ENCODE results near the gene KLF15.
A peak's percentile ranks its signal among the peaks of the same experiment; 100 is the strongest.

KLF15 gene

GRCh38 chr3:126389794-126390146, 32.6 kb upstream of the KLF15 start:
- no peak overlapping the region for H3K27ac ChIP-seq (ENCODE audit: low read depth in 2 of 2, low read length in 2 of 2)
- peaks cover 0 to 7% of the 10 kb centered on the region in 2 donors for H3K4me1 ChIP-seq (ENCODE audit: control insufficient read depth in 2 of 2, insufficient read depth in 2 of 2, low read length in 2 of 2)
- H3K36me3 ChIP-seq (ENCODE audit: control insufficient read depth in 2 of 2, insufficient read depth in 2 of 2, low read length in 2 of 2): no peaks in the 10 kb centered on the region
- no peak overlapping the region for H3K4me3 ChIP-seq (ENCODE audit: low read length in 2 of 2)
- H3K9ac ChIP-seq (ENCODE audit: low read depth in 1 of 2, low read length in 2 of 2): no peak overlapping the region
- peaks cover 8 to 12% of the 10 kb centered on the region in 2 donors for H3K27me3 ChIP-seq (ENCODE audit: control insufficient read depth in 2 of 2, insufficient read depth in 2 of 2, low read length in 2 of 2)
- no peaks in the 10 kb centered on the region for H3K9me3 ChIP-seq (ENCODE audit: control insufficient read depth in 2 of 2, low read length in 2 of 2)

GRCh38 chr3:126389112-126389793, 32.0 kb upstream of the KLF15 start:
- H3K9me3 ChIP-seq (ENCODE audit: control insufficient read depth in 2 of 2, low read length in 2 of 2): no peaks in the 10 kb centered on the region
- H3K4me1 ChIP-seq (ENCODE audit: control insufficient read depth in 2 of 2, insufficient read depth in 2 of 2, low read length in 2 of 2): peaks cover 0 to 7% of the 10 kb centered on the region in 2 donors
- H3K27ac ChIP-seq (ENCODE audit: low read depth in 2 of 2, low read length in 2 of 2): no peak overlapping the region
- peak overlapping the region; percentile 27 to 57 for H3K4me3 ChIP-seq (ENCODE audit: low read length in 2 of 2)
- peak overlapping the region; percentile 47 to 66 for H3K9ac ChIP-seq (ENCODE audit: low read depth in 1 of 2, low read length in 2 of 2)
- no peaks in the 10 kb centered on the region for H3K36me3 ChIP-seq (ENCODE audit: control insufficient read depth in 2 of 2, insufficient read depth in 2 of 2, low read length in 2 of 2)
- H3K27me3 ChIP-seq (ENCODE audit: control insufficient read depth in 2 of 2, insufficient read depth in 2 of 2, low read length in 2 of 2): peaks cover 8 to 12% of the 10 kb centered on the region in 2 donors

DNA sequence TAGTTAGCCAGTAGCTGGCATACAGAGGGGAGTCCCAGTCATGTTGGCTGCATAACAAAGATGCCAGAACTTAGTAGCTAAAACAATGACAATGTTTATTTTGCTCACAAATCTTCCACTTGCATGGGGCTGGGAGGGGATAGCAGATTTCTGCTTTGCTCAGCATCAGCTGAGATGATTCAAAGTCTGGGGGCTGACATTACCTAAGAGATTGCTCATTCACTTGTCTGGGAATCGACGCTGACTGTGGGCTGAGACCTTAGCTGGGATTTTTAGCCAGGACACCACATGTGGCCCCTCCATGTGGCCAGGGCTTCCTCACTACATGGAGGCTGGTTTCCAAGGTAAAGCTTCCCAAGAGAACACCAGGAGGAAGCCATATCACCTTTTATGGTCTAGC, 24.8 kb upstream of the KLF15 start:
- Histone ChIP-seq H3K27ac (ENCODE audit: low read depth in 2 of 2, low read length in 2 of 2) (no peak overlapping the region), H3K9ac (ENCODE audit: low read depth in 1 of 2, low read length in 2 of 2) (no peak overlapping the region), H3K9me3 (ENCODE audit: control insufficient read depth in 2 of 2, low read length in 2 of 2) (no peaks in the 10 kb centered on the region), H3K27me3 (ENCODE audit: control insufficient read depth in 2 of 2, insufficient read depth in 2 of 2, low read length in 2 of 2) (peaks cover 3 to 9% of the 10 kb centered on the region in 2 donors), H3K36me3 (ENCODE audit: control insufficient read depth in 2 of 2, insufficient read depth in 2 of 2, low read length in 2 of 2) (no peaks in the 10 kb centered on the region), H3K4me3 (ENCODE audit: low read length in 2 of 2) (no peak overlapping the region), H3K4me1 (ENCODE audit: control insufficient read depth in 2 of 2, insufficient read depth in 2 of 2, low read length in 2 of 2) (no peaks in the 10 kb centered on the region)

DNA sequence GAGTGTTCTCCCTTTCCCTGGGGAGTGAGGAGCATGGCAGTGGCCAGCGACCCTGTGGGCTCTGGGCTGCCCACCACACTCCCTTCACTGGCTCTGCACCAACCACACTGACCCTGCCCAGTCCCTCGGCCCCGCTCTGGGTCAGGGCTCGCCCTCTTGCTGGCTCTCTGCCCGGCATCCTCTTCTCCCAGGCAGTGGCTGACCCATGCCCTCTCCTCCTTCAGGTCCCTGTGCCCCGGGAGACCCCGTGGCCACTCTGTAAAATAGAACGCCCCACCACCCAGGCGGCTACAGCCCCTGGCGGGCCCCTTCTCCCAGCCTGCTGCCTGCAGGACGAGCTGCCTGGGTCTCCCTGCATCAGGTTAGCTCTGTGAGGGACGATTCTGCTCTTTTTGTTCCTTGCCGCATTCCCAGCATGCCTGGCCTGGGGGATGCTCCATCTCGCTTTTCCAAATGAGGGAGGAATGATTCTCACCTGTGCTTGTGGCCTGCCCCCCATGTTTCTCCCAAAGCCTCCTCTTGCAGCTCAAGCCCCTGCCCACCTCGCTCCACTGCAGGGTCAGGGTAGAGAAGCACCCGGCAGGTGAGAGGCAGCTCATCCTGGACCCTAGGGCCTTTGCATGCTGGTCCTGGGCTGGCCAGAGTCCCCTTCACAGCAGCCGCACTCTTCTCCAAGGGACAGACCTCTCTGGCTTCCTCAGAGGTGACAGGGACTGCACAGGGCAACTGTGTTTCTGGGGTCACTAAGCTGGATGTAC, 23.0 kb upstream of the KLF15 start:
- Histone ChIP-seq H3K4me3 (ENCODE audit: low read length in 2 of 2) (no peak overlapping the region), H3K4me1 (ENCODE audit: control insufficient read depth in 2 of 2, insufficient read depth in 2 of 2, low read length in 2 of 2) (no peaks in the 10 kb centered on the region)

GRCh38 chr3:126378341-126378751, 21.1 kb upstream of the KLF15 start:
- H3K27me3 ChIP-seq (ENCODE audit: control insufficient read depth in 2 of 2, insufficient read depth in 2 of 2, low read length in 2 of 2): peaks cover 3 to 9% of the 10 kb centered on the region in 2 donors
- H3K4me1 ChIP-seq (ENCODE audit: control insufficient read depth in 2 of 2, insufficient read depth in 2 of 2, low read length in 2 of 2): no peaks in the 10 kb centered on the region
- no peaks in the 10 kb centered on the region for H3K36me3 ChIP-seq (ENCODE audit: control insufficient read depth in 2 of 2, insufficient read depth in 2 of 2, low read length in 2 of 2)
- H3K4me3 ChIP-seq (ENCODE audit: low read length in 2 of 2): no peak overlapping the region
- no peak overlapping the region for H3K27ac ChIP-seq (ENCODE audit: low read depth in 2 of 2, low read length in 2 of 2)
- no peaks in the 10 kb centered on the region for H3K9me3 ChIP-seq (ENCODE audit: control insufficient read depth in 2 of 2, low read length in 2 of 2)
- H3K9ac ChIP-seq (ENCODE audit: low read depth in 1 of 2, low read length in 2 of 2): no peak overlapping the region

More for the DNA sequence above, 23.0 kb upstream of the KLF15 start:
- no peaks in the 10 kb centered on the region for H3K36me3 ChIP-seq (ENCODE audit: control insufficient read depth in 2 of 2, insufficient read depth in 2 of 2, low read length in 2 of 2)
- no peak overlapping the region for H3K9ac ChIP-seq (ENCODE audit: low read depth in 1 of 2, low read length in 2 of 2)
- peaks cover 3 to 9% of the 10 kb centered on the region in 2 donors for H3K27me3 ChIP-seq (ENCODE audit: control insufficient read depth in 2 of 2, insufficient read depth in 2 of 2, low read length in 2 of 2)
- no peaks in the 10 kb centered on the region for H3K9me3 ChIP-seq (ENCODE audit: control insufficient read depth in 2 of 2, low read length in 2 of 2)
- H3K27ac ChIP-seq (ENCODE audit: low read depth in 2 of 2, low read length in 2 of 2): no peak overlapping the region

- no peak overlapping the region for H3K4me3 ChIP-seq (ENCODE audit: low read length in 2 of 2)
- H3K27me3 ChIP-seq (ENCODE audit: control insufficient read depth in 2 of 2, insufficient read depth in 2 of 2, low read length in 2 of 2): peaks cover 3 to 9% of the 10 kb centered on the region in 2 donors
- no peak overlapping the region for H3K9ac ChIP-seq (ENCODE audit: low read depth in 1 of 2, low read length in 2 of 2)
- no peaks in the 10 kb centered on the region for H3K36me3 ChIP-seq (ENCODE audit: control insufficient read depth in 2 of 2, insufficient read depth in 2 of 2, low read length in 2 of 2)
- no peak overlapping the region for H3K27ac ChIP-seq (ENCODE audit: low read depth in 2 of 2, low read length in 2 of 2)
- H3K4me1 ChIP-seq (ENCODE audit: control insufficient read depth in 2 of 2, insufficient read depth in 2 of 2, low read length in 2 of 2): no peaks in the 10 kb centered on the region
- no peaks in the 10 kb centered on the region for H3K9me3 ChIP-seq (ENCODE audit: control insufficient read depth in 2 of 2, low read length in 2 of 2)
Observed at GRCh38 chr3:126377211-126377610, 20.0 kb upstream of the KLF15 start.

- Histone ChIP-seq H3K9me3 (ENCODE audit: control insufficient read depth in 2 of 2, low read length in 2 of 2) (no peaks in the 10 kb centered on the region), H3K27ac (ENCODE audit: low read depth in 2 of 2, low read length in 2 of 2) (no peak overlapping the region), H3K27me3 (ENCODE audit: control insufficient read depth in 2 of 2, insufficient read depth in 2 of 2, low read length in 2 of 2) (peaks cover 3 to 4% of the 10 kb centered on the region in 2 donors), H3K36me3 (ENCODE audit: control insufficient read depth in 2 of 2, insufficient read depth in 2 of 2, low read length in 2 of 2) (no peaks in the 10 kb centered on the region), H3K9ac (ENCODE audit: low read depth in 1 of 2, low read length in 2 of 2) (no peak overlapping the region), H3K4me3 (ENCODE audit: low read length in 2 of 2) (no peak overlapping the region), H3K4me1 (ENCODE audit: control insufficient read depth in 2 of 2, insufficient read depth in 2 of 2, low read length in 2 of 2) (no peaks in the 10 kb centered on the region)
Observed at GRCh38 chr3:126376444-126376843, 19.2 kb upstream of the KLF15 start.

GRCh38 chr3:126375835-126376331, 18.7 kb upstream of the KLF15 start:
- Histone ChIP-seq H3K4me1 (ENCODE audit: control insufficient read depth in 2 of 2, insufficient read depth in 2 of 2, low read length in 2 of 2) (no peaks in the 10 kb centered on the region), H3K4me3 (ENCODE audit: low read length in 2 of 2) (no peak overlapping the region), H3K36me3 (ENCODE audit: control insufficient read depth in 2 of 2, insufficient read depth in 2 of 2, low read length in 2 of 2) (no peaks in the 10 kb centered on the region), H3K27ac (ENCODE audit: low read depth in 2 of 2, low read length in 2 of 2) (no peak overlapping the region), H3K27me3 (ENCODE audit: control insufficient read depth in 2 of 2, insufficient read depth in 2 of 2, low read length in 2 of 2) (peaks cover 3 to 4% of the 10 kb centered on the region in 2 donors), H3K9ac (ENCODE audit: low read depth in 1 of 2, low read length in 2 of 2) (no peak overlapping the region), H3K9me3 (ENCODE audit: control insufficient read depth in 2 of 2, low read length in 2 of 2) (no peaks in the 10 kb centered on the region)

DNA sequence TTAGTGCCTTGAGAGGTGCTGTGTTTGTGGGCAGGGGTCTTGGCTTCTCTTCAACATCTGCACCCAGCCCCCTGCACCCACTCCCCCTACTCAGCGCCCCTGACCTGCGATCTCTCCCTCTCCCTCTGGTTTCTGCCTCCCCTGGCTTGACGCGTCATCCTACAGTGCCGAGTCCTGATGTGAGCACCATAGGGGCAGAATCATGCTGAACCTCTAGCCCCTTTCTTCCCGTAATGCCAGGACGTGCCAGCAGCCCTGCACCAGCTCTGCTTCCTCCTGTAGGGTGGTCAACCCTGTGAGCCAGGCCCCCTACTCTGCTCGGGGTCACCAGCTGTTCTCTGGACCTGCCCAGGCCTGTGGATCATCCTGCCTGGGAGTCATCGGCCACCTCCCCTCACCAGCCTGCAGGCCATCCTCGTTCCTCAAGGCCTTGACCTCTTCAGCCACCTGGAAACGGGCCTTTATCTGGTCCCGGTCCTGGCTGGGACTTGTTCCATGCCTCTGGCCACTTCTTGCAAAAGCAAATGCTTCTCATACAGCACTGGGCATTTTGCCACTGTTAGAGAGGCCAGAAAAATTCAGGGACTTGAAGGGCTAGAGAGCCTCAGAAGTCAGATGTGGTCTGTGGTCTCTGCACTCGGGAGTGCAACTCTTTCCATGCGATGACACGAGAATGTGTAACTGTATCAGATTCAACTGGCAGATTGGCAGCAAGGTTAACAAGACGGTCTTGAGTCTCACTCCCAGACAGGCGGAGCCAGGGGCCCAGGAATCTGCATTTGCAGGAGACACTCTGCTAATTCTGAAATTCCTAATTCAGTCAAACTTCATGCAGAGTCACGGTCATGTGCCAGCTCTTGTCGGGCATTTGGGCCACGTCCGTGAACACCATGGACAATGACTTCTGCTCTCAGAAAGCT, 16.7 kb upstream of the KLF15 start:
- H3K27ac ChIP-seq (ENCODE audit: low read depth in 2 of 2, low read length in 2 of 2): no peak overlapping the region

More for the DNA sequence above, 16.7 kb upstream of the KLF15 start:
- Histone ChIP-seq H3K9me3 (ENCODE audit: control insufficient read depth in 2 of 2, low read length in 2 of 2) (no peaks in the 10 kb centered on the region), H3K36me3 (ENCODE audit: control insufficient read depth in 2 of 2, insufficient read depth in 2 of 2, low read length in 2 of 2) (no peaks in the 10 kb centered on the region), H3K9ac (ENCODE audit: low read depth in 1 of 2, low read length in 2 of 2) (no peak overlapping the region), H3K4me1 (ENCODE audit: control insufficient read depth in 2 of 2, insufficient read depth in 2 of 2, low read length in 2 of 2) (no peaks in the 10 kb centered on the region), H3K4me3 (ENCODE audit: low read length in 2 of 2) (no peak overlapping the region), H3K27me3 (ENCODE audit: control insufficient read depth in 2 of 2, insufficient read depth in 2 of 2, low read length in 2 of 2) (no peaks in the 10 kb centered on the region)

All from mucosa of rectum (tissue), 2 donors.